ENCODE data around the gene SNRNP40.

DNA sequence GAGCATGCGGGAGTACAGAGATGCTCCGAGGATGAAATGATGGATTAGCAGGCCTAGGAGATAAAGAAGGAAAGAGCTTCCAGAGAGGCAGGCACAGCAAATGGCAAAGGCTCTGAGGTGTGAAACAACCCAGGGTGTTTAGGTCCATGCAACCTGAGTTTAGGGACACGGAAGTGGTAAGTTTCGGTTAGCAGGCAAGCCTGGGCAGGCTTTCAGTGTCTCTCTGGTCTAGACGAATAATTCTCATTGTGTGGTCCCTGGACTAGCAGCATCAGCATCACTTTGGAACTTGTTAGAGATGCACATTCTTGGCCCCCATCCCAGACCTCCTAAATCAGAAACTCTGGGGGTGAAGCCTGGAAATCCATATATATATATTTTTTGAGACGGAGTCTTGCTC is 75.5 kb downstream of the SNRNP40 start:
- TF ChIP-seq POLR2A (IDR thresholded peaks at IDR 0.05; ENCODE audit: low read depth, low read length), result no peak
- TF ChIP-seq POLR2AphosphoS5 (IDR thresholded peaks at IDR 0.05; ENCODE audit: low read depth, low read length), result no peak
- no peak for TF ChIP-seq TAF1 (IDR thresholded peaks at IDR 0.05; ENCODE audit: borderline replicate concordance, low read depth, low read length)

Data from GM12892 (cell line).